Endothelial cell of umbilical vein (primary cell): ENCODE measurements around the gene NADSYN1. TPM values are rescaled to one million over a fixed set of nuclear protein-coding genes. Genes with fewer than 3 reads are reported as not detected.

Experiments used
- BruUV-seq: library from RNA; stranded (reverse); fragments of 400-500 nt; replicated peaks from 2 replicates; lab custom pipeline; 2021; lab: Mats Ljungman, UMichigan
- CTCF ChIA-PET: fragments of 300-600, 350-600 bp; sonication (Branson Sonifier 250); formaldehyde crosslinking; loops from one replicate; lab custom pipeline; 2021; ENCODE audit warnings: antibody characterized with exemption, inconsistent platforms; lab: Charles Lee
- POLR2A ChIA-PET: fragments of 300-600, 350-600 bp; sonication (Branson Sonifier 250); formaldehyde crosslinking; loops from one replicate; lab custom pipeline; 2021; ENCODE audit warnings: antibody characterized with exemption, inconsistent platforms; lab: Charles Lee
- DNase-seq: peaks from one replicate; pipeline ENCODE4 v3.0.0-alpha.2; 2011; ENCODE audit warnings: low read depth, low spot score
- FAIRE-seq: peaks from 2 replicates; lab custom pipeline; 2011; peaks lifted over from hg19 to GRCh38; lab: Jason Lieb, UNC
- H2AFZ ChIP-seq: 2 replicates; pipeline ENCODE4 v1.6.0; 2012; ENCODE audit warnings: low read depth, low read length, control low read depth, inconsistent platforms
- H3K27ac ChIP-seq: 2 replicates; pipeline ENCODE4 v1.5.1; 2011; ENCODE audit warnings: low read depth, mild to moderate bottlenecking, control low read depth, low read length, moderate library complexity; ENCODE audit not compliant: insufficient read depth
- H3K27me3 ChIP-seq, 2 experiments: 2 replicates each; pipeline versions ENCODE4 v1.6.0 to v1.6.1; 2011; ENCODE audit warnings: low read length in 2 of 2, mixed read lengths in 1 of 2; ENCODE audit not compliant: control insufficient read depth in 2 of 2, insufficient read depth in 2 of 2
- H3K36me3 ChIP-seq, 2 experiments: 2 replicates in 1 of 2; 3 replicates in 1 of 2; pipeline ENCODE4 v1.5.1; 2011; ENCODE audit warnings: low read length in 2 of 2, mild to moderate bottlenecking in 1 of 2, moderate library complexity in 1 of 2; ENCODE audit not compliant: control insufficient read depth in 2 of 2, insufficient read depth in 2 of 2; ENCODE audit errors: extremely low read depth in 1 of 2
- H3K4me1 ChIP-seq: 3 replicates; pipeline ENCODE4 v1.5.1; 2011; ENCODE audit warnings: mild to moderate bottlenecking, low read length; ENCODE audit not compliant: control insufficient read depth, insufficient read depth; ENCODE audit errors: extremely low read depth
- H3K4me2 ChIP-seq: 2 replicates; pipeline ENCODE4 v1.6.1; 2011; ENCODE audit warnings: low read length, control low read depth, mixed read lengths; ENCODE audit not compliant: insufficient read depth
- H3K4me3 ChIP-seq, 3 experiments: fragments of 200-600 bp in 1 of 3; sonication (generic), shearing (Covaris generic) in 1 of 3; replicated peaks in 1 of 3; 2 replicates each; pipeline ENCODE4 v1.5.1; 2011 to 2016; ENCODE audit warnings: control low read depth in 3 of 3, low read length in 3 of 3, mild to moderate bottlenecking in 2 of 3, inconsistent platforms in 1 of 3, low read depth in 1 of 3, moderate library complexity in 1 of 3; ENCODE audit not compliant: insufficient read depth in 1 of 3
- H3K79me2 ChIP-seq: 2 replicates; pipeline ENCODE4 v1.6.0; 2012; ENCODE audit warnings: low read length, inconsistent platforms; ENCODE audit not compliant: control insufficient read depth, insufficient read depth
- H3K9ac ChIP-seq: replicated peaks from 2 replicates; pipeline ENCODE3; 2011; ENCODE audit warnings: low read length, control low read depth; ENCODE audit not compliant: insufficient read depth; ENCODE audit errors: extremely low read depth
- H3K9me1 ChIP-seq: replicated peaks from 3 replicates; pipeline ENCODE4 v1.6.0; 2011; ENCODE audit warnings: mild to moderate bottlenecking, low read length; ENCODE audit not compliant: control insufficient read depth, insufficient read depth; ENCODE audit errors: extremely low read depth
- H3K9me3 ChIP-seq: replicated peaks from 2 replicates; pipeline ENCODE4 v1.5.1; 2012; ENCODE audit warnings: low read length, inconsistent platforms; ENCODE audit not compliant: control insufficient read depth, insufficient read depth
- H4K20me1 ChIP-seq: replicated peaks from 2 replicates; pipeline ENCODE3; 2011; ENCODE audit warnings: mild to moderate bottlenecking, low read length; ENCODE audit not compliant: control insufficient read depth, insufficient read depth; ENCODE audit errors: extremely low read depth
- EZH2 ChIP-seq: IDR thresholded peaks from 2 replicates; pipeline ENCODE4 v1.6.1; 2012; ENCODE audit warnings: borderline replicate concordance, low read depth, mild to moderate bottlenecking, moderate library complexity, low read length, inconsistent platforms; ENCODE audit not compliant: severe bottlenecking
- JUN ChIP-seq: IDR thresholded peaks from 2 replicates; pipeline ENCODE4 v1.6.1; 2011; ENCODE audit warnings: borderline replicate concordance, low read depth; ENCODE audit not compliant: insufficient read length, insufficient read depth
- POLR2AphosphoS5 ChIP-seq: IDR thresholded peaks from 2 replicates; pipeline ENCODE4 v1.6.1; 2012; ENCODE audit warnings: low read depth, mild to moderate bottlenecking, control low read depth, low read length, moderate library complexity; ENCODE audit not compliant: insufficient read depth
- dilution Hi-C: fragments of 300-500 bp; cut with MboI; formaldehyde crosslinking; loops from one replicate; pipeline ENCODE4 v1.15.0; 2019; ENCODE audit warnings: low sequenced_read_pairs; ENCODE audit not compliant: extremely low pct_ligation_motif_present
- intact Hi-C: fragments of 100-400 bp; cut with micrococcal nuclease; formaldehyde crosslinking; loops from one replicate; pipeline ENCODE4 v1.10.0; 2022
- polyA plus RNA-seq, 4 experiments: library from polyadenylated mRNA; depleted of rRNA in 3 of 4; stranded (reverse) in 3 of 4; unstranded in 1 of 4; fragments of >200 nt; gene quantifications; 2 replicates each; pipeline versions ENCODE4 v1.2.1 to v1.2.3, GENCODE V29; 2011 to 2012; ENCODE audit warnings: missing spikeins in 1 of 4
- total RNA-seq: library from RNA; stranded (reverse); gene quantifications from 2 replicates; pipeline ENCODE4 v1.2.3, GENCODE V29; 2021
- TF ChIP-seq, protein P1 (sequence below), 2 donors: IDR thresholded peaks; 1 replicate in 1 of 2; 2 replicates in 1 of 2; pipeline ENCODE4 v1.5.1; 2011; ENCODE audit warnings: low read length in 2 of 2, mild to moderate bottlenecking in 2 of 2, moderate library complexity in 2 of 2, control low read depth in 1 of 2, inconsistent platforms in 1 of 2, low read depth in 1 of 2; ENCODE audit not compliant: insufficient read depth in 1 of 2; ENCODE audit errors: extremely low read depth in 1 of 2

Gene NADSYN1
- total and polyA plus RNA-seq, 2 donors (not counting 3 experiments of a cell fraction or from before 2014, with no cell fraction given), result 77.5 to 99.2 TPM

- Histone ChIP-seq H3K27ac (no peak overlapping the region), H3K9me1 (no peaks in the 10 kb centered on the region), H3K79me2 (no peaks in the 10 kb centered on the region), H3K9me3 (no peaks in the 10 kb centered on the region), H3K9ac (no peak overlapping the region), H3K4me2 (no peak overlapping the region), H3K4me1 (no peaks in the 10 kb centered on the region), H4K20me1 (no peaks in the 10 kb centered on the region), H3K27me3 (no peaks in the 10 kb centered on the region), H3K36me3 (peaks cover 20 to 49% of the 10 kb centered on the region in 2 experiments), H3K4me3 (no peak overlapping the region), H2AFZ (no peak overlapping the region)
- CTCF ChIA-PET, result no interaction called here
- no peak for DNase-seq
- POLR2A ChIA-PET, result no interaction called here
- TF ChIP-seq EZH2, result no peak
- intact Hi-C loops, result no loop called here
- dilution Hi-C loops, result no loop called here
- no peak for FAIRE-seq
- no TSS peak for BruUV-seq
Observed at GRCh38 chr11:71474141-71474770, 21.3 kb downstream of the NADSYN1 start.

- dilution Hi-C loops, result no loop called here
- DNase-seq (no peak), FAIRE-seq (no peak)
- ChIA-PET CTCF (no interaction called here), POLR2A (no interaction called here)
- TF ChIP-seq JUN (no peak), POLR2AphosphoS5 (no peak)
- TF ChIP-seq, protein P1, sequence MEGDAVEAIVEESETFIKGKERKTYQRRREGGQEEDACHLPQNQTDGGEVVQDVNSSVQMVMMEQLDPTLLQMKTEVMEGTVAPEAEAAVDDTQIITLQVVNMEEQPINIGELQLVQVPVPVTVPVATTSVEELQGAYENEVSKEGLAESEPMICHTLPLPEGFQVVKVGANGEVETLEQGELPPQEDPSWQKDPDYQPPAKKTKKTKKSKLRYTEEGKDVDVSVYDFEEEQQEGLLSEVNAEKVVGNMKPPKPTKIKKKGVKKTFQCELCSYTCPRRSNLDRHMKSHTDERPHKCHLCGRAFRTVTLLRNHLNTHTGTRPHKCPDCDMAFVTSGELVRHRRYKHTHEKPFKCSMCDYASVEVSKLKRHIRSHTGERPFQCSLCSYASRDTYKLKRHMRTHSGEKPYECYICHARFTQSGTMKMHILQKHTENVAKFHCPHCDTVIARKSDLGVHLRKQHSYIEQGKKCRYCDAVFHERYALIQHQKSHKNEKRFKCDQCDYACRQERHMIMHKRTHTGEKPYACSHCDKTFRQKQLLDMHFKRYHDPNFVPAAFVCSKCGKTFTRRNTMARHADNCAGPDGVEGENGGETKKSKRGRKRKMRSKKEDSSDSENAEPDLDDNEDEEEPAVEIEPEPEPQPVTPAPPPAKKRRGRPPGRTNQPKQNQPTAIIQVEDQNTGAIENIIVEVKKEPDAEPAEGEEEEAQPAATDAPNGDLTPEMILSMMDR (IDR thresholded peaks at IDR 0.05; ENCODE audit: extremely low read depth in 1 of 2, insufficient read depth in 1 of 2, low read depth in 1 of 2, low read length in 2 of 2), result no peak
- Histone ChIP-seq H3K27me3 (no peaks in the 10 kb centered on the region), H4K20me1 (no peaks in the 10 kb centered on the region), H2AFZ (no peak overlapping the region), H3K4me3 (no peak overlapping the region), H3K27ac (no peak overlapping the region), H3K4me2 (no peak overlapping the region), H3K36me3 (peaks cover 20 to 49% of the 10 kb centered on the region in 2 experiments), H3K9ac (no peak overlapping the region), H3K79me2 (no peaks in the 10 kb centered on the region), H3K4me1 (no peaks in the 10 kb centered on the region), H3K9me1 (no peaks in the 10 kb centered on the region), H3K9me3 (no peaks in the 10 kb centered on the region)
- no TSS peak for BruUV-seq
- intact Hi-C loops, result no loop called here
Observed at GRCh38 chr11:71474771-71475483, 21.9 kb downstream of the NADSYN1 start.
